HG03520 (cell line): ENCODE measurements around the gene RPS15A.
"Not testable (repeated sequence)": the region's sequence is repeated elsewhere in the genome, so short reads cannot be mapped to it uniquely, and the experiment has no call there.

Experiments
- ATAC-seq: cut with Tn5 transposase; IDR thresholded peaks from one replicate; pipeline ENCODE4 v1.9.1; 2021; ENCODE audit warnings: mild to moderate bottlenecking, moderate library complexity; ENCODE audit not compliant: unreplicated experiment

The RPS15A gene

DNA sequence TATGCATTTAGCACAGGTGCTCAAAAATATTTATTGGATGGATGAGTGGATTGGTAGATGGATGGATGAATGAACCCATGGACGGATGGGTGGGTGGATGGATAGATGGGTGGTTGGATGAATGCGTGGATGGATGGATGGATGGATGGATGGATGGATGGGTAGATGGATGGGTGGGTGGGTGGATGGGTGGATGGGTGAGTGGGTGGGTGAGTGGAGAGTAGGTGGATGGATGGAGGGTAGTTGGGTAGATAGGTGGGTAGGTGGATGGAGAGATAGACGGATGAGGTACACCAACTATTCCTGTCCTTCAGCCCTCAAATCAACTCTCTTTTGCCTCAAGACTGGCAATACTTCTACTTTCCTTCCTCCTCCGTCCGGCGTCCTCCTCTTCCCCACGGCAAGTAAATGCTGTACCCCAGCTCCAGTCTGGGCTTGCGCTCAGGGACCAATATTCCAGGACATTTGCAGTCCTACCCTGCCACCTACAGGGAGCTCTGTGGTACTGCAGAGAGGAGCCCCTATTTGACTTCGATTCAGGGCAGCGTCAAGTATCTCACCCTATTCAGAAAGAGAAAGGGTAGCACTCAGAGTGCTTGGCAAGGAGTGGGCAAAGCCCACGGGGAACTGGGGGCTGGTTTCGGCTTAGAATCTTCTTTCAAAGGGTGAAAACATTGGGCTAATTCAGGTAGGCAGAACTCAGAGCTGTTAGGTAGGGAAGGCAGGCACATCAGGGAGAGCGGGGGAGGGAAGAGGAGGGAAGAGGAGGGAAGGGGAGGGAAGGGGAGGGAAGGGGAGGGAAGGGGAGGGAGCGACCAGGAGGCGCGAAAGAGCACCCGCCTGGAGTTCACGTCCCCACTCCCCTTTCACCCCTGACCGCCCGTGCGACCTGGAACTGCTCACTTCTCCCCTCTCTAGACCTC is 30.3 kb downstream of the RPS15A start:
- ATAC-seq = peak; percentile 60

DNA sequence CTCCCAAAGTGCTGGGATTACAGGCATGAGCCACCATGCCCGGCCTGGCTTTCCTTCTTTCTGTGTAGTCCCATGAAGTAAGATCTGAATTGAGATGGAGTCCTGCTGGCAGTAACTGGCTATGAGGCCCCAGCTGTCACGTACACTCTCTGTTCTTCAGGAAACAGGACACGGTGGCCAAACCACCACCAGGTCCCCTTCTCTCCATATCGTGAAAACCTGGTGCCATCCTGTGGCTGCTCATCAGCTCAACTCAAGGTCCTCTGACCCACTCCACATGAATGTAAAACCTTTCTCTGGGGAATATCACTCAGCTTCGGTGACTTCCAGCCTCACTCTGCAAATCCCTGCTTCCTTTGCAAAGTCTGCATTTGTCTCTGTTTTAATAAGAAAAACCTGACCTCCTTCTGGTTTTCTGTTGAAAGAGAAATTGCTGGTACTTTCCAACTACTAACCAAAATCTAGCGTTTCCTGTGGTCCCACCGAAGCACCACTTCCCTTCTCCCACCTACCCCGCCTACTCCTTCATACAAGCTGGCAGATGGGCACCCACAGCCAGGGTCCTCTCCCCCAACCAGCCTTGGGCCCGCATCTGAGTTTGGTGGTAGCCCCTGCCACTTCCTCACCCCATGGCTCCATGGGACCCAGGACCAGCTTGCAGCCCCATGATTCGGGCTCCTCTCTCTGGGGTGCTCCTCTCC is 32.0 kb downstream of the RPS15A start:
- not testable (repeated sequence) for ATAC-seq

DNA sequence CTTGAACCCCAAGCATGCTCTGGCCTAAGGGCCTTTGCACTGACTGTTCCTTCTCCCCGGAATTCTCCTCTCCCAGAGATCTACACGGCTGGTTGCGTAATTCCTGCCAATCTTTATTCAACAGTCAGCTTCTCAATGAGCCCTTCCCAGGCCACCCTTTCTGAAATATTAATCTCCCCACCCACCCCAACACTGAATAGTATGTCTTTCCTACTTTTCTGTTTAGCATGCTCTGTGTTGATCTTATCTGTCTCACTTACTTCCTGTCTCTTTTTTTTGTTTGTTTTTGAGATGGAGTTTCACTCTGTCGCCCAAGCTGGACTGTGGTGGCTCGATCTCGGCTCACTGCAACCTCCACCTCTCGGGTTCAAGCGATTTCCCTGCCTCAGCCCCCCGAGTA is 33.5 kb downstream of the RPS15A start:
- not testable (repeated sequence) for ATAC-seq

DNA sequence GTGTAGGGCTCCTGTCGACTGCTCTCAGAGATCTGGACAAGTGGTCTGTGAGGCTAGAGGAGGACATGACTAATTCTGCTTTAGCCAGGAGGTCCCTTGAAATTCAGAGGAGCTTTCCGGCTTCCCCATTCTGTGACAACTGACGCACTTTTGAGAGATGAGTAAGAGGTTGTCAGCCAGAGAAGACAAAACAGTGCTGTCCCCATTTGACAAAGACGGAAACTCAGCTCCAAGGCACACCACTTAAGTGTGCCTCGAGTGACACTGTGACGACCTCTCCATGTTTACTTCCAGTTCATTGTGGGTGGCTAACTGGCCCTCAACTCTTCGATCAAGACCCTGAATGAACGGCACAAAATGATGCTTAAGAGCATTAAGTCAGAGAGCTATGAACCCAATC is 47.3 kb downstream of the RPS15A start:
- ATAC-seq = not testable (repeated sequence)

DNA sequence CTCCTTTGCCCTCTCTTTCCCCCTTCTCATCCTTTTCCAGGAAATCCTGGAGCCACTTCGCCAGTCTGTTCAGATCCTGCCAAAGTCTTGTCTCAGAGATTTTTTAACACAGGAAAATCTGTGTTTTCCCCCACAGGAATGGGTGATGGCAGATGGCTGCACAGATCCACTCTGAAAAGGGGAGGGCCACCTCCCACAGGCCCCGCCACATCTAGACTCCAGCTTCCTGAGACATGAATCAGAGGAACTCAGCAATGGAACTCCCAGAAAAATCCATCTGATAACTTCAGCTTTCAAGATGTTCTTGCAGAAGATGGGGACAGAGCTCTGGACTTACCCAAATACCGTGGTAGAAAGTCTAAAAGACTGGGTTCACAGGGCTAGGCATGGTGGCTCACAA is 50.1 kb downstream of the RPS15A start:
- not testable (repeated sequence) for ATAC-seq

DNA sequence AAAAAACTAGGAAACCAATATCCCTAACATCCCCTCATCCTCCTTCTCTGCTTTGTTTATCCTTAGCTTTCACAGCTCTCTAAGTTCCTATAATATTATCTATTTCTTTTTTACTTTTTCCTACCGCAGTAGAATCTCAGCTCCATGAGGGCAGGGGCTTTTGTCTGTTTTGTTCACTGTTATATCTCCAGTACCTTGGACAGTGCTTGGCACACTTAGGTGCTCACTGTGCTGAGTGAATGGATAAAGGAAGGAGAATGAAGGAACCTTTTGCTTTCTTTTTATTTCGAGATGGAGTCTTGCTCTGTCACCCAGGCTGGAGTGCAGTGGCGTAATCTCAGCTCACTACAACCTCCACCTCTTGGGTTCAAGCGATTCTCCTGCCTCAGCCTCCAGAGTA is 51.4 kb downstream of the RPS15A start:
- ATAC-seq = not testable (repeated sequence)

DNA sequence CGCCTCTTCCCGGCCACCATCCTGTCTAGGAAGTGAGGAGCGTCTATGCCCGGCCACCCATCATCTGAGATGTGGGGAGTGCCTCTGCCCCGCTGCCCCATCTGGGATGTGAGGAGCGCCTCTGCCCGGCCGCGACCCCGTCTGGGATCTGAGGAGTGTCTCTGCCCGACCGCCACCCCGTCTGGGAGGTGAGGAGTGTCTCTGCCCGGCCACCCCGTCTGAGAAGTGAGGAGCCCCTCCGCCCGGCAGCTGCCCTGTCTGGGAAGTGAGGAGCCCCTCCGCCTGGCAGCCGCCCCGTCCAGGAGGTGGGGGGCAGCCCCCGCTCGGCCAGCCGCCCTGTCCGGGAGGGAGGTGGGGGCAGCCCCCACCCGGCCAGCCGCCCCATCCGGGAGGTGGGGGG is 55.9 kb downstream of the RPS15A start:
- not testable (repeated sequence) for ATAC-seq
